GM18511 (cell line): ENCODE data around the gene CENPI.
"Not testable (repeated sequence)": the region's sequence is repeated elsewhere in the genome, so short reads cannot be mapped to it uniquely, and the experiment has no call there.

Experiments
- ATAC-seq: cut with Tn5 transposase; IDR thresholded peaks from one replicate; pipeline ENCODE4 v1.9.1; 2021; ENCODE audit warnings: mild to moderate bottlenecking, moderate library complexity; ENCODE audit not compliant: unreplicated experiment

Gene CENPI, protein sequence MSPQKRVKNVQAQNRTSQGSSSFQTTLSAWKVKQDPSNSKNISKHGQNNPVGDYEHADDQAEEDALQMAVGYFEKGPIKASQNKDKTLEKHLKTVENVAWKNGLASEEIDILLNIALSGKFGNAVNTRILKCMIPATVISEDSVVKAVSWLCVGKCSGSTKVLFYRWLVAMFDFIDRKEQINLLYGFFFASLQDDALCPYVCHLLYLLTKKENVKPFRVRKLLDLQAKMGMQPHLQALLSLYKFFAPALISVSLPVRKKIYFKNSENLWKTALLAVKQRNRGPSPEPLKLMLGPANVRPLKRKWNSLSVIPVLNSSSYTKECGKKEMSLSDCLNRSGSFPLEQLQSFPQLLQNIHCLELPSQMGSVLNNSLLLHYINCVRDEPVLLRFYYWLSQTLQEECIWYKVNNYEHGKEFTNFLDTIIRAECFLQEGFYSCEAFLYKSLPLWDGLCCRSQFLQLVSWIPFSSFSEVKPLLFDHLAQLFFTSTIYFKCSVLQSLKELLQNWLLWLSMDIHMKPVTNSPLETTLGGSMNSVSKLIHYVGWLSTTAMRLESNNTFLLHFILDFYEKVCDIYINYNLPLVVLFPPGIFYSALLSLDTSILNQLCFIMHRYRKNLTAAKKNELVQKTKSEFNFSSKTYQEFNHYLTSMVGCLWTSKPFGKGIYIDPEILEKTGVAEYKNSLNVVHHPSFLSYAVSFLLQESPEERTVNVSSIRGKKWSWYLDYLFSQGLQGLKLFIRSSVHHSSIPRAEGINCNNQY

DNA sequence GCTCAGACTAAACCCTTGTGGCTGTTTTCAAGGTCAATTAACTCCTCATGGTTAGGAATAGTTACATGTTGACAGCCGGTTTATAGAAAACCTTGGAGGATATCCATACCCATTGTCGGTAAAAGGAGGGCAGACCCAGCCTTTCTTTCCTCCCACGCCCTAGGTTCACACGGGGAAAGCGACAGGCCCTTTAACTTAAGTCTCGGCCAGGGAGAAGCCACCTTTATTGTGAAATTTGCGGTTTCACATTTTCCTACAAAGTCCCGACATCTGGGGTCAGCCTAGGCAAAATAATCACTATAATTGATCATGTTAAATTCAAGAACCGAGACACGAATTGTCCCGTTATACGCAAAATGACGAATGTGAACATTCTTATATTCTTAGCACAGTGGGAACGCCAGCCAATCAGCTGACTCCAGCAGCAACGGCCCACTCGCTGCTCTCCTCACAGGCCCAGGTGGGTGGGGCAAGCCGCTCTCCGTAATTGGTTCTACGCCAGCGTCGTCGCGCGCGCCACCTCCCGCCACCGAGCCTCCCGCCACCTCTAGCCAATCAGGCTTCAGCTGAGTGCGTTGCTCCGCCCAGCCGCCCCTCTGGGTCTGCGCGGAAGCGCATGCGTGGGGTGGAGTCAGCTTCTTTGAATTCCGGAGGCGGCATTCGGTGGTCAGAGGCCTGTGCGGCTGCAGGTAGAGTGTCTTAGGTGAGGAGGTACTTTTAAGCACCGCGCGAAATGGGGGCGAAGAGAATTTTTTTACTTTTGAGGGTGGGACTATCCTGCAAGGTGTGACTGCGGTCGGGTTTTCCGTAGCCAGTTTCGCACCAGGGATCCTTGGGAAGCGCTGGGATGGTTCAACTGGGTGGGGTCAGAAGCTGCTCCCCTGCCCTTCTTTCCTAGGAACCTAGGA, at the start of gene CENPI:
Gene CENPI (plus strand): TSS at position 659 of the 908 bp plus-strand sequence. CDS start 2,867 bp downstream, outside the sequence.
- ATAC-seq, result peak; percentile 99

DNA sequence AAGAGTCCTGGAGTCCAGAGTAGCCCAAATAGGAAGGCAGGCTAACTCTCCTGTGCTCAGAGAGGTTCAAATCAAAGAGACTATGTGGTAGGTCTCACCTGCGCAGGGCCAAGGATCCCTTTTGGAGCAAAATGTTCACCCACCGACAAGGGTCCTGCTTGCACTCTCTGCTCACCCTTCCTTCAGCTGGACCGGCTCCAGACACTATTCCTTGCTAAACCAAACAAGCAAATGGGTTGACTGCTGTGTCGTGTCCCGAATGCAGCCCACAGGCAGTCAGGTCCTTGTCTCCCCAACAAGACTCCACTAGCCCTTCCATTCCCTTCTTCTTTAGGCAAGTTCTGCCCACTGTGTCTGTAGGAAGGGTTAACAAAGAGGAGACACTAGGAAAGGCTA, 46.9 kb upstream of the CENPI start:
- peak; percentile 16 for ATAC-seq

DNA sequence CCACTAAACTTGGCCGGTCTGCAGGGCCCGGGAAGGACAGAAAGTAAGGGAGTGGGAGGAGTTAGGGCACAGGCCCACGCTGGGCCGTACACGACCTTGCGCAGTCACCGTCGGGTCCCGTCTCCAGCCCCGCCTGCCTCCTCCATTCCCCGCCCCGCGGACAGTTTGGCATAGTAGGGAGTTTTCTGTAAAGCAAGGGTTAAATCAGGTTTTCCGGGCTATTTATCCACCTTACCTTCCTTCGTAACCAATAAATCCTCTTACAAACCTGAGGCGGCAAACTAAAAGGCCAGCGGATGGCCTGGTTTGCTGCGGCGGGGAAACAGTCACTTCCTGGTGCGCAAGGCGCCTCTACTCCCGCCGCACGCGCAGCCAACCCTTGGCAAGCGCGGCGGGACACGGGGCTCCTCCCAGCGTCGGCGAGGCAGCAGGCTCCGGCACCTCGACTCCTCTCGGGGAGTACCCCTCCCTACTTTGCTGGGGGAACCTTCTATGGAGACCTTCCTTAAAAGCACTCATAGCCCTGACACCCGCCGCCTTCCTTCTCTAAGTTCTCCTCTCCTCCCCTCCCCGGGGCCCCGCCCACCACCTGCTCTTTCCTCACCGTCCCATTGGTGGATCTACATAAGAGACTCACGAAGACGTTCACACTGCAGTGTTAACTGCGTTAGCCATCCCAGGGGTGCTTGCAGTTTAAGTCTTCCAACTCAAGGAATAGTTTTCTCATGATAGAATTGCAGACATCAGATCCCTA, 46.3 kb upstream of the CENPI start, which contains the start of gene TRMT2B:
Gene TRMT2B (minus strand): TSS at position 563 of the 754 bp plus-strand sequence. CDS start 9,822 bp downstream, outside the sequence.
- ATAC-seq, result peak; percentile 93

DNA sequence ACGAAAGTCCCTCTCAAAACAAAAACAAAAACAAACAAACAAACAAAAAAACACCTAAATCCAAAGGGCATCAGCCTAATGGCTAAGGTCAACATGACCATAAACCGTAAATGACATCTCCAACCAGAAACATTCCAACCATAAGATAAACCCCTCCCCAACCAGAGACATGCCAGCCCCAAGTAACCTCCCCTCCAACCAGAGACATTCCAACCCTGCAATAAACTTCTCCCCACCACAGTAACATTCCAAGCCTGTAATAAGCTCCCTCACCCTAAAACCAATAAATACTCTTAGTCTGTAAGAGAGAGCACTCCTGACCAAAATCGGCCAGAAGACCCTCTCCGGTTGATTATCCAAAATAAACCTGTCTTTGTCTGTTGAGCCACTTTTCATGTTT, 41.5 kb upstream of the CENPI start:
- ATAC-seq, result not testable (repeated sequence)

DNA sequence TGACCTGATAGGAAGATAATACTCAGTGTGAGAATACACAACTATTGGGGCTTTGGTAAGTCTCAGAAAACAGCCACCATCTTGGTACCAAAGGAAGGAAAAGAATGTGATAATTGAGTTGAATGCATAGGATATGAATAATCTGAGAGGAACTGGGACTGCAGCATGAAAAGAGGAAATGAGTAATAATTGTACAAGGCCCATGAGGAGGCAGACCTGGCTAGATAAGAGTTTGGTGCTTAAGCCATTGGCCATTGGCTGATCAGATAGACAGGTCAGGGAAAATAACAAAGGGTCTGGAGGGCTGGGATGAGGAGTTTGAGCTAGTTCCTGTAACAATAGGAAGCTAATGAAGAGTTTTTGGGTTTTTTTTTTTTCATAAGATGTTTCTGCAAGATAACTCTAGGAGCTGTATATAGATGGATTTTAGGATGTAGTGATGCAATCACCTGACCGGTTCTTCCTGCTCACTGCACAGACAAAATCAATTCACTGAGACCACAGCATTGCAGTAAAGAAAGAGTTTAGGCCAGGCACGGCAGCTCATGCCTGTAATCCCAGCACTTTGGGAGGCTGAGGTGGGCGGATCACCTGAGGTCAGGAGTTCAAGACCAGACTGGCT, 40.8 kb upstream of the CENPI start:
- ATAC-seq, result peak; percentile 97

DNA sequence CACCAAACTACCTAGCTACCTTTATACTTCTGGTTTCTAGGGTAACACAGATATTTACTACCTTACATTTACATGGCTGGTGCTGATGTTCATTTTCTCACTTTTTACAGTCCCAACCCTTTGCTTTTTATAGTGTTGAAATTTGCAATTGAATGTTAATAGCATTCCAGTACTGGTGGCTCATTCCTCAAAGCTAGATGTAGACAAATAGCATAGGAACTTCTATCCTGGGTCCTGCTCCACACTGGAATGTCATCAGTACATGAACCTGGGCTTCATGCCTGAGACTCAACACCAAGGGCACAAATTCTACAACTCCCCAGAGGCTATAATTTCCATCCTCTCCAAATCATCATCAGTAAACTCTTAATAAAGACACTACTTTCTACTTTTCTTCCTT, 35.8 kb upstream of the CENPI start:
- ATAC-seq, result no peak

DNA sequence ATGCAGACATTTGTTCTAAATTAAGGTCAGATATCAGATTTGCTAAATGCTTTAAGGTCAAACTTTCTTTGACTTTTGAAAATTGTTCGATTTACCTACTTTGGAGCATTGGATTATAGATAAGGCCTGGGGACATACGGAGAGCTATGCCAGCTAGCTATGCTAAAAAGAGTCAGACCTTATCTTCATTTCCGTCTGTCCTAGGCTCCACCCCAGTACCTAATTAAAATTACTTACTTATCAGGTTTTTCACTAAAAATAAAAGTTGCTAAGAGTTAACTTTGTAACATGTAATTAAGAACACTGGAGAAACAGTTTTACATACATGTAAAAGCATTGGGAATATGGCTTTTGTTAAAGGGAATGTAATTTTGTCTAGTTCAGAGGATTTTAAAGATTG, 26.4 kb upstream of the CENPI start:
- ATAC-seq, result no peak

DNA sequence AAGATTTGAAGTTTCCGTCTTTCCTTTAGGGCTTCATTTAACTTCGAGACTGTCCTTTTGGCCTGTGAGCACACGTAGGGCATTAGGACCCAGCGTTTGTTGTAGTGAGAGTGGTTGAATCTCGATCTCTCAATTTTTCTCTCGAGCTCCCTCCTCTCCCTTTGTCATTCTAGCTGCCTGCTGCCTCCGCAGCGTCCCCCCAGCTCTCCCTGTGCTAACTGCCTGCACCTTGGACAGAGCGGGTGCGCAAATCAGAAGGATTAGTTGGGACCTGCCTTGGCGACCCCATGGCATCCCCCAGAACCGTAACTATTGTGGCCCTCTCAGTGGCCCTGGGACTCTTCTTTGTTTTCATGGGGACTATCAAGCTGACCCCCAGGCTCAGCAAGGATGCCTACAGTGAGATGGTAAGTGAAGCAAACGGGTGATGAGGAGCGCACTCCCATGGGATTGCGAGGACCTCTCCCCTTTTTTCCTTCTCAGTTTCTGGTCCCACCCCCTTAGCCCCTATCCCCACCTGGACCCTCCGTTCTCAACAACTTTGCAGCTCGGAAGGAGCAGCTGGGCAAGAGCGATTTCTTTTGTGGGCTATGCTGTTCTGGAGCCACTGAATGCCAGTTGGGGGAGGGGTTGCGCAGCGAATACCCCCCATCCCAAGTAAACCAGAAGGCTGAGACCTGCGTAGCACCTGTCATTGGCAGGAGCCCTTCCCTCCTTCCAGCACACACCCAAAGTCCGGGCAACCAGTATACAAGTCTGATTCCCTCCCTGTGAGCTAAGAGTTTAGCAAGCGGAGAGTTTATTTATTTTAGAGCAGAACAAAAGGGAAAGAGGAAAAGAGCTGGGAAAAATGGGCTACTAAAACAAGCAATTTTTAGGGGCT, 19.0 kb upstream of the CENPI start, which contains the start of gene TMEM35A:
Gene TMEM35A (plus strand): TSS at position 164 of the 883 bp plus-strand sequence. CDS start 124 bp downstream, at position 288.
- no peak for ATAC-seq

DNA sequence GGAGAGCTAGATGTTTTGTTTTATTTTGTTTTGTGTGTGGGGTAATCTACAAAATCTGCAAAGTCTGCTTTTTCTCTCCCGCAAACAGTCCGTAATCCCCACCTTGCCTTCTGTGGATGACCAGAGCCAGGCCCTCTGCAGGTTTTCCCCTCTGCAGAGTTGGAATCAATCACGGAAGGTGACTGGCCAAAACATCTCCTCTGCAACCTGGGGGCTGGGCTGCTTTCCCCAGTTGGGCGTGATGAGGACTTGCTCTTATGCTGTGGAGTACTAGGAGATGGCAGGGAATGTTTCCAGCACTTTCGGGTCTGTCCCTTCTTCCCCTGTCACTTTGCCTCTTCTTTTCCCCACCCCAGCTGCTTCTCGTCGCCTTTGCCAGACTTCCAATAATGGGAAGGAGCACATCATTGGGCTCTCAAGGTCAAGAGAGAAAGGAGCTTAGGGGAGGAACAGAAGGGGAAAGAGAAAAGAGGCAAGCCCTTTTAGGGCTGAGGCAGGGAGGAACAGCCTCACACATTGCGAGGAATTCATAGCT, 18.2 kb upstream of the CENPI start:
- no peak for ATAC-seq

DNA sequence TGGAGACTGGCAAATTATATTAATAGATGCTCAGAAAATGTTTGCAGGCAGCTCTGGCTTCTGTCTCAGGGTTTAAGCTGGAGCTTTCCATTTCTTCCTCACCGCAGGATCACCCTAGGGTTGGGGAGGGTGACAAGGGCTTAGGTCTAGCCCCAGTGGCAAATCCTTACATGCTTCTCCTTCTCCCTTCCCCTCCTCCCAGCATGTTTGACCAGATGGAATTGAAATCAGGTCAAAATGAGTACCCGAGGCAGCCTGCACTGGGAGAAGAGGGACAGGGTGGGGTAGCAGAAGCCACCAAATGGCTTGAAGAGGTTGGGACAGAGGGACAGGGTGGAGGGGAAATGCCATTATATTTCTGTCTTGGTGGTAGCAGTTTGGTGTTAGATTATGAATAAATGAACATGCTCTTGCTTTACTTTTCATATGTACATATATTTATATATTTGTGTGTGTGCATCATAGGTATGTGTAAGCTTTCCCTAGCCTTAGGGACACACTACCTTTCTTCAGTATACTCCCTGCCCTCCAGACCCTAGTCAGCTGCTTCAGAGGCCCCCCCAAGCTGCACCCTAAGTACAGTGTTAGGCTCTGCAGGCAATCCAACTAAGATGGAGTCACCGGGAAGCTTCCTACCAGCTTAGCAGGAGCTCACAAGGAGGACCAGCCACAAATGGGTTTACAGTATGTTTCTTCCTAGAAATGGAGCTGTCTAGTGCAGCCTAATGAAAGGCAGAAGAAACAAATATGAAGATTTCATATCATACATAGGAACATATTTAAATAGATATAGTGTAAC, 17.5 kb upstream of the CENPI start:
- no peak for ATAC-seq

DNA sequence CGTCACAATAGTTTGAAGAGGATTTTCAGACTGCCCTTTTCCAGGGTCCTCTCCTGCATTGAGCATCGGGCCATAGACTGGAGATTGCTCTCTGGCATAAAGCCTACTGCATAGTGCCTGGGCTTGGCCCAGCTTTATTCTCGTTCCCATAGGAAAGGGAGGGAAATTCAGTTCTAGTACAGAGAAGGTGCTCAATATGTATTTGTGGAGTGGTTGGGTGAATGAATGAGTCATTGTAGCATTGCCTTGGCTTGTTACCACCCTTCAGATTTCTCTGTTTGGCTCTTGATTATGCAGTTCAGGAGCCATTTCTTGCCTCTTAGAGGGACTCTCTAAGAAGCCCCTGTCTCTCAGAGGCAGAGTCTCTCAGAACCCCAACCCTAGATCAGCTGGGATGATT, 16.8 kb upstream of the CENPI start:
- no peak for ATAC-seq

DNA sequence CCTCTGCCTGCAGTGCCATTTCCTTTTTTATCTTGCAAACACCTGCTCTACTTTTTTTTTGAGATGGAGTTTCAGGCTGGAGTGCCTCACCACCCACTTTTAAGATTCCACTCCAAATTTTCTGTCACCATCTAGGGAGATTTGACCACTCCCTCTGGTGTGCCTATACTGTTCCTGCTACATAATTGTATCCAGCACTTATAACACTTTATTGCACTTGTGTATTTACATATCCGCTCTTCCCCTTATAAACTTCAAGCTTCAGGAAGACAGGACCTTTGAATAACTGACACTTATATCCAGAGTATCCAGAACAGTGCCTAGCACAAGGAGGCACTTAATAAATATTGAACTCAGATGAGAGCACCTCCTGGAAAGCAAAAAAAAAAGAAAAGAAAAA, 6.2 kb upstream of the CENPI start:
- ATAC-seq, result no peak

DNA sequence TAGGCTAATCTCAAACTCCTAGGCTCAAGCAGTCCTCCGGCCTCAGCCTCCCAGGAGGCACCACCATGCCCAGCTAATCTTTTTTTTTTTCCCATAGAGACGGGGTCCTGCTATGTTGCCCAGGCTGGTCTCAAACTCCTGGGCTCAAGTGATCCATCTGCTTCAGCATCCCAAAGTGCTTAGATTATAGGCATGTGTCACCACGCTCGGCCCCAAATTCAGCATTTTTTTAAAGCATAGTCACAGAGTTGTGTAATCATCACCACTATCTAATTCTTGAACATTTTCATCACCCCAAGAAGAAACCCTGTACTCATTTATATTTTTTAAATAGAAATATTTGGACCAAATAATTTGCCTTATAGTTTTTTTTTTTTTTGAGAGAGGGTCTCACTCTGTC, 10.3 kb downstream of the CENPI start:
- no peak for ATAC-seq

DNA sequence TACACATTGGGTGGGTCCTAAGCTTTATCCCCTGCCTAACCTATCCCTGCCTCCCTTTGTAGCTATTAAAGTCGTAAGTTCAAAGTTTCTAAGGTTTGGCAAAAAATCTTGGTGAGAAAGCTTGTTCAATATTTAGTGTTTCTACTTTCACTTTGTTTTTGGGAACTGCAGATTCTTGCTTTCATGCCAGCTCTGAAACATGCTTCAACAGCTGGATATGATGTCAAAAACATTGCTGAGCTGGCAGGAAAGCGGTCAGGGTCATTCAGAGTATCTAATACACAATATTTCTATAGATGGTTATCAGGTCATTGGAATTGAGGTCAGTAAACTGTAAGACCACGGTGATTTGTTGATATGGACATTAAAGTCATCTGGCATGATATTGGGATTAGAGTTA, 19.7 kb downstream of the CENPI start:
- ATAC-seq, result no peak

DNA sequence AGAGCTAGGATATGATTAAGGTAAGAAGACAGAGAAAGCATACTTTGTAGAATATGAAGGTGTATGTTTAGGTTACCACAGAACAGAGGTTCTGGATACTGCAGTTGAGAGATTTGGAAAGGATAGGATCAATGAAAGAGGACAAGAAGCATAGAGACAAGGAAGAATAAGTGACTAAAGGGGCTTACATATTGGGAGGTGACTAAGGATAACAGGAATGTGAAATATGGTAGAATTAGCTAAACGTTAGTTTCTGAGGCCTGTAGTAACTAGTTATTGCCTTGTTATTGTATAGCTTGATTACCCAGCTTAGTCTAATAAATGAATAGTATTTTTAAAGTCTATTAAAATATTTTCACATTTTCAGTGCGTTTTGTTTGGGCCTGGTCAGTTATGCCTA, 38.2 kb downstream of the CENPI start:
- ATAC-seq, result no peak
